H54 (cell line): ENCODE measurements around the gene SLC66A1.

Source experiments
- DNase-seq: peaks from one replicate; pipeline ENCODE4 v3.0.0; 2011; ENCODE audit warnings: low spot score, mixed read lengths; ENCODE audit not compliant: insufficient read length
- FAIRE-seq: peaks from 3 replicates; lab custom pipeline; 2011; peaks lifted over from hg19 to GRCh38; lab: Jason Lieb, UNC
- POLR2A ChIP-seq: IDR thresholded peaks from 2 replicates; pipeline ENCODE4 v1.6.1; 2011; ENCODE audit warnings: low read depth, mild to moderate bottlenecking, low read length

SLC66A1 gene

DNA sequence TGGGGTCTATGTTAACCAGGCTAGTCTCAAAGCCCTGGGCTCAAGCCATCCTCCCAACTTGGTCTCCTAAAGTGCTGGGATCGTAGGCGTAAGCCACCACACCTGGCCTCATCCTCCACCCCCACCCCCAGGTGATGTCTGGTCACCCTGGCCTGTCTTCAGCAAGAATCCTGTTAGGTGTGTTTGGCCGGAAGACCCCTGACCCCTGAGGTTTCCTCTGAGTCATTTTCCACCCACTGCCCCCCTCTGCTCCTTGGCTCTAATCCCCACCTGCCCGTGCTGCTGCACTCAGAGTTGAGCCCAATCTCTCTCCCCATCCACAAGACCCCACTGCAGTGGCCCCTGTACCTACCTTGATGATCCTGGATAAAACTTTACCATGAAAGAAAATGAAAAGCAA is 25.2 kb downstream of the SLC66A1 start:
- DNase-seq (no peak), FAIRE-seq (no peak)
- TF ChIP-seq POLR2A = no peak

DNA sequence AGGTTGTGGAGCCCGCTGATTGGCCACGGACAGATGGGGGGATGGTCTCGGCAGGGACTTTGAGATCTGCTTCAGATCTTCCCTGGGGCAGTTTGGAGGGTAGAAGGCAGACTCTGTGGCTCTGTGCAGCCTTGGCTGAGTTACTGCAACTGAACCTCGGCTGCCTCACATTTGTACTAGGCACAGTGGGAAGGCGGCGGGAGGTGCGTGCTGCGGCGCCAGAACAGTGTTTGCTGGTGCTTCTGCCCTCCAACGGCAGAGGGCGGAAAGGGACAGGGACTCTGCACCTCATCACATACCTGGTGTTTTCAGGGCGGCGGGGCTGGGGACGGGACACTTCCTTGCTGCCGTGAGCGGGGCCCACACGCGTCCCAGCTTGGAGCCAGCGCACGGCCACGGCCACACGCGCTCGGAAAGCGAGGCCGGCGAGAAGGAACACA is 26.2 kb downstream of the SLC66A1 start:
- no peak for TF ChIP-seq POLR2A
- no peak for DNase-seq
- no peak for FAIRE-seq

DNA sequence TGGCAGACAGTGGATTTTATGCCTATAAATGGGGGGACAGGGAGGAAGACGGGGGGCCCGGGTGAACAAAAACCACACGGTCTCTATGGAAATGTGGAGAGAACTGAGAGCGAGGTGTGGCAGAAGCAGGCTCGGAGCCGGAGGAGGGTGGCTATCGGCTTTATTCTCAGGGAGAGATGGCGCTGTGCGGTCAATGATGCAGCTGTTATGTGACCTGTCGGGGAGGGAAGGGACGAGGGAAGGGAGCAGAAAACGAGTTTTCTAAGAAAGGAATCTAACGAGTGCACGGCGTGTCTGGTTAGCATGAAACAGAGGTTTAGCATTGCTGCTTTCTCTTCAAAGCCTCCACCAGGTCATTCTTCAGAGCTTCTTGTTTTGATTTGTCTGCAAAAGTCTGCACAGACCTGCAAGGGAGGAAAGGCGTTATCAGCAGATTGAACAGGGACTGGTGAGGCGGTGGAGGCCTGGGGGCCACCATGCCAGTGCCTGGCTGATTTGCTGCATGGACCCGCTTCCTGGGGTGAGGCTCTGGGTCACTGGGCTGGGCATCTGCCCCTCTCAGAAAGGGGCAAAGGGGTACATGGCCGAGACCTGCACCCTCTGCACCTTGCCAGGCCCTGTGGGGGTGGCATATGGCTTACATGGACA is 27.2 kb downstream of the SLC66A1 start:
- TF ChIP-seq POLR2A = no peak
- FAIRE-seq = no peak
- DNase-seq = no peak

DNA sequence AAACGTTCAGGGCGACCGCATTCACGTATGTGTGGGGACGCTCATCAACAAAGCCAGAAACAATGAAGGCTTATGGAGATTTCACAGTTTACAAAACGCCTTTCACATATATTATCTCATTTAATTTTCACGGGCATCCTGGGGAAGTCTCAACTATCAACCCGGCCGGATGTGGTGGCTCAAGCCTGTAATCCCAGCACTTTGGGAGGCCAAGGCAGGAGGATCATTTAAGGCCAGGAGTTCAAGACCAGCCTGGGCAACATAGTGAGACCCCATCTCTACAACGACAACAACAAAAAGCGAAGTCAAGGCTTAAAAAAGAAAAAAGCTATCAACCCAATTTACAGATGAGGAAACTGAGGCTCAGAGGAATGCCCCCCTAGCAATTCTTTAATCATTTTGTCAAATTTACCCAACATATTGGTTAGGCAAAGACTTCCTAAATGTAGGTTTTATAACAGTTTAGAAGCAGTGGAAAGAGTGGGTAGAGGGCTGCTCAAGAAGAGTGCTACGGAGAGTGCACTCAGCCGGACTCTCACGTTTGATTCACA is 28.3 kb downstream of the SLC66A1 start:
- no peak for FAIRE-seq
- no peak for DNase-seq
- no peak for TF ChIP-seq POLR2A

DNA sequence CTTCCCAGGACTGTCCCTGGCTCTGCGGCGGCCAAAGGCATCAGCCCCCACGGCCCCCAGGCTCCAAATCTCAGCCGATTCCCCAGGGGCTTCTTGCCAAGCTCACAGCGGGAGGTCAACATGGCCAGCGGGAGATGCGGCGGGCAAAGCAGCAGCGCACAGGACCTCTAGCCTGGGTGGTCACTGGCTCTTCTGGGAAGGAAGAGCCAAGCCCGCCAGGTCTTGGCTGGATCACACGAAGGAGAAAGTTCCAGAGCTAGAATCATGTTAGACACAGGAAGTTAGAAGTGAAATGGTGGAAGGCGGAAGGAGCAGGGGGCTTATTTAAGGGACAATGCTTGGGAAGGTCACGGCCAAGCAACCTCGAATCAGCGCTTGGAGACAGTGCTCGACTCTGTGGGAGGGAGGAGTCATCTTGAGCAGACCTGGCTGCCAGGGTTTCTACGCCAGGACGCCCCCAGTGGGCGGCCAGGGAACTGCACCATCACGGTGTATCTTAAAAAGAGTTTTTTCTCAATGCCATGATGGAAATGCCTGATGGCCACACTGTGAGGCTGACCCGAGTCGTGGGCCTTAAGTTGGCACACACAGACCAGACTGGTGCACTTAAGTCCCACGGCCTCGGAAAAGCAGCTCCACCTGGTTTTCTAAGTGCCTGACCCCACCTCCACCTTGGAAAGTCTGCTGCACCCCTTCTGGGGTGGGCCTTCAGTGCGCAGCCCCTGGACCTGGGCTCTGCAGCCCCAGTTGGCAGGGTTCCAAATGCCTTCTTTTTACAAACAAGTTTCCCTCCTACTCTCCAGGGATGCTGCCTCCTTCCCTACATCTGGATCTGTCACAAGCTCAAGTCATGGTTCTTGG is 29.3 kb downstream of the SLC66A1 start:
- TF ChIP-seq POLR2A = no peak
- peak; percentile 53 for FAIRE-seq
- DNase-seq = peak; percentile 76

DNA sequence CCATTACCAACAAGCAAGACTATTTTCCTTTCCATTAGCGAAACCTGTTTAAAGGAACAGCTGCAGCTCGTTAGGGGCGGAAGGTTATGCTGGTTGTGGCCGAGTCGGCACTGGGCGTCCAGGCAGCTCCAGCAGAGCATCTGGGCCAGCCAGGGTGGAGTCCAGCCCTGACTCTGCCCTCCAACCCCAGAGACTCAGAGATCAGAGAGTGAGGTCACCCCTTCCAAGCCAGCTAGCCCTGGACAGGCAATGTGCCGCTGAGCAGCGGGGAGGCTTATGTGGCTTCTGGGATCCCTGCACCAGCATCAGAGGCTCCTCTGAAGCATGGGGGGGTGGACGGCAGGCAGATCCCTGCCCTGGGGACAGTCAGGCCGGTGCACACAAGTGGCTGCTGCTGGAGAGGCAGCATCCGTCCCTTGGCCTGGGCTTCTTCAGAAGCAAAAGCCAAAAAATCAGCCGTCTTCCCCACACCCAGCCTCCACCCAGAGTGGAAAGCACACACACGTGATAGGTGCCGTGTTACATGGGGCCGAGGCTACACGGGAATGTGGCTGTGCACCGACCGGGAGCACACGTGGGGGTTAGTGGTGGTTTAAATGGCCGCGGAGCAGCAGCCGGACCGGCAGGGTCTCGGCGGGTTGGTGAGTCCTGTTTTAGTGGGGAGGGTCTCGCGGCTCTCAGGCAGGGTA is 30.1 kb downstream of the SLC66A1 start:
- DNase-seq = no peak
- no peak for TF ChIP-seq POLR2A
- no peak for FAIRE-seq

DNA sequence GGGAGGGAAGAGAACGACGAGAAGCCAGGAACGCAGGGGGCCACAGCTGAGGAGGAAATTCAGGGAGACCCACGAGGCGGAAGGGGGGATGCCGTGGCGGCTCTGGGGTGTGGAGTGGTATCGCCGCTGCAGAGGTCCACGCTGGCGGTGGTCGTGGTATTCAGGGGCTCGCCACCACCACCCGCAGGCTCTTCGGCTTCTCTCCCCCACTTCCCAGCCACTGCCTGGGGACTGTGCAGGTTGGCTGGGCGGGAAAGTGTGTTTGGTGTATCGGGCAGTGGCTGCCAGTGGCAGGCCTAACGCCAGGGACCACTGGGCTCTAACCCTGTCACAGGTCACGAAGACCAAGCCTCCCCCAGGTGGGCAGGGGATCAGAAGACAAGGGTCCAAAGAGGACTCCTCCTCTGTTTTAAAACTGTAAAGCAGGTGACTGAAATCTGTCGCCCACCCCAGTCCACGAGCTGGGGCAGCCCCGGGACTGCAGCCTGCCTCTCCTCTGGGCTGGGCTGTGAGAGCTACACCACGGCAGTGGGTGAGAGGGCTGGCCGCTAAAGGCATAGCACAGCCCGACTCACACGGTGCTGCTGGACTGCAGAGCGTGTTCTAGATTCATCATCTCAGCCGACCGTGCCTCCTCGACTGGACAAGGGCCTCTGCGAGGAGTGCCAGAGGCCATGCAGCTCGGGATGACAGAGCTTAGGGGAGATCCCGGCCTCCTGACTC is 30.9 kb downstream of the SLC66A1 start:
- no peak for TF ChIP-seq POLR2A
- DNase-seq (no peak), FAIRE-seq (no peak)

DNA sequence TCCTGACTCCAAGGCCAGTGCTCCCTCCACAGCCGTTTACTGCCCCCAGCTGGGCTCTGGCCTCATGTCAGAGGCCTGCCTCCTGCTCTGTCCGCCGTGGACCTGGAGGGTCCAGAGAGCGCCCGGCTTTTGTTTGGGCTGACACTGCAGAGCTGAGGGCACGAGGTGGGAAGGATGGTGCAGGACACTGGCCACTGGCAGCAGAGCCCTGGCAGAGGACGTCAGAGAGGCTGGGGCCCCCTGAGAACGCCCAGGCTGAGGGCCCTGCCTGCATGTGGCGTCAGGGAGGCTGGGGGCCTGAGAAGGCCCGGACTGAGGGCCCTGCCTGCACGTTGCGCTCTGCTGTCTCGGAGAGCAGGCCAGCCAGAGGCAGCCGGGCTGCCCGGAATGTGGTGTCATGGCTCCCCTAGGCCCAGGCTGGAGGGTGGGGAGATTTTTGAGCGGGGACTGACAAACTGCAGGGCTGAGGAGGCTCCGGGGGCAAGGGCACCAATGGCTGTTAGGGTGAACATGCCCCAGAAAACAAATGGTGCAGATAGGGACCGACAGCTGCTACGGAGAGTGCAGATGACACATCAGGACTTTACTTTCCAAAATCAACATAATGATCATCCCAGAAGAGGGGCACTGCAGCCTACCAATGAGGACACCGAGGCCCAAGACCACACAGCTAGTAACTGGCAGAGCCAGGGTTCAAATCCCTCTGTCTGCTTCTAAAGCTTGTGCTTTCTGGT is 31.7 kb downstream of the SLC66A1 start:
- TF ChIP-seq POLR2A = no peak
- no peak for FAIRE-seq

DNA sequence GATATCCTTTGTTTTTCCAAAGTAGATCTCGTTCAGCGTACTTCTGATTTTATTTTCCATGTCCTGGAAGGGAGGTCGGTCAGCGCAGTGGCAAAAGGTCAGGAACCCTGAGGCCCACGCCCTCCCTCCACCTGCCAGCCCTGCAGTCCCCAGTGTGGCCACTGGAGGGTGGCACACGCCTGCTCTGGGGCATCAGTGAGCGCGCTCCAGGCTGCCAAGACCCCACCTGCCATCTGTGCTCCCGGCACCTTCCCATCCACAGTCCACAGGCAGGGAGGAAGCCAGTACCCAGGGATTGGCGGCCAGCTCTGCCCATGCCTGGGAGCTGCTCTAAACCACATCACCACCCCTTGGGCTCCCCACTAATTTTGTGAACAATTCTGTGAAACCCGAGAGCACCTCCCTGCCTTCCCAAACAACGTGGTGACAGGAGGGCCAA is 32.3 kb downstream of the SLC66A1 start:
- FAIRE-seq (no peak), DNase-seq (peak; percentile 40)
- TF ChIP-seq POLR2A = no peak

More for the DNA sequence above, 31.7 kb downstream of the SLC66A1 start:
- no peak for DNase-seq

DNA sequence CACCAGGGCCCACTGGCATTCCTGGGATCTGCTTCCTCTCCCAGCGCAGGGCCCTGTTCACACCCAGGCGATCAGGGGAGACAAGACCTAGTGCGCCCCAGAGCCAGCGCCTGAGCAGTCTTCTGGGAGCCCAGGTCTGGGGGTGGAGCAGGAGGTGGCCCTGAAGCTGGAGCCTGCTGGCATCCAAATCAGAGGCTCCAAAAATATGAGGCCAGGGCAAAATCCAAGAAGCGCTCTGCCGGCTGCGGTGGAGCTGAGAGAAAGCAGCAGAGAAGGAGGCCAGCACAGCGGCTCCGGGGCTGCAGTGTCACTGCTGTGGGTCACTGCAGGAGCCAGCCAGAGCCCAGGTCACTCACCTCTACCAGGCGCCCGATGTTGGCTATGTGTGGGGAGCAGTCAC is 32.7 kb downstream of the SLC66A1 start:
- FAIRE-seq (no peak), DNase-seq (no peak)
- TF ChIP-seq POLR2A = no peak

DNA sequence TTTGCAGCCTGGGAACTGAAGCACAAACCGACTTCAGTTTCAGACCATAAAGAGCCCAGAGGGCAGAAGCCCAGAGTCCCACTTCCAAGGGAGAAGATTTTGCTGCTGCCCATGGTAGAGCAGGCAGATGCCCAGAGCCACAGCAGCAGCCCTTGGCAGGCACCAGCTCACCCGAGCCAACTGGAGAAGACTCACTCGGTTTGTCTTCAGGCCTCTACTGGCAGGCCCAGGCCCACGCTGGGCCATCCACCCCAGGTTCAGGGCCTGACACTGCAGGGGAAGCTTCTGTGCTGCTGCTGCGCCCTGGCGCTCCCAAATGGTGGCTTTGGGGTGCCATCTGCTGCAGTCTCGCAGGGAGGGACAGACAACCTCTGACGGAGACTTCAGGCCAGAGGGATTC is 33.3 kb downstream of the SLC66A1 start:
- no peak for DNase-seq
- no peak for TF ChIP-seq POLR2A
- FAIRE-seq = no peak

DNA sequence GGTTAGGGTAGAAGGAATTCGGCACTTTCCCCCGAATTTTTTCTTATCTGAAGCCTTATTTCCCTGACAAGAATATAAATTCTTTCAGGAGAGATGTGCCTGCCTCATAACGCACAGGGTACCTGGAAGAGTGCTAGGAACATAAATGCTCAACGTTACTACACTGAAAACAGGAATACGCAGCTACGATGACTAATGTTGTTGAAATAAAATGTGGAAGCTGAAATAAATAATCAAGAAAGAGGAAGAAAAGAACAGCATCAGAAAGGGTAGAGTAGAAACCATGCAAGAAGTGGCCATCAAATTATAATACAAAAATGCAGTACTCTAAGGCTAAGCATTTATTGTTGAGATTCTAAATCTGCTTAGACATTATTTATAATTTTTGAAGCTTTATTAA is 33.9 kb downstream of the SLC66A1 start:
- DNase-seq (no peak), FAIRE-seq (no peak)
- TF ChIP-seq POLR2A = no peak
